Activated CD4-positive, alpha-beta T cell treated with anti-CD3 and anti-CD28 coated beads, Interleukin-2, amount 10 ng/mL, durations not matched to agents 24 days and 14 days (primary cell): ENCODE data around the gene C1QL1. TPM values are rescaled to one million over a fixed set of nuclear protein-coding genes. Genes with fewer than 3 reads are reported as not detected.

ENCODE experiments used
- DNase-seq: peaks from one replicate; pipeline ENCODE4 v3.0.0; 2022
- H3K27ac Mint-ChIP-seq: one replicate; pipeline ENCODE4 v1.8.0; 2022; ENCODE audit warnings: mild to moderate bottlenecking, mixed read lengths
- H3K27me3 Mint-ChIP-seq: one replicate; pipeline ENCODE4 v1.8.0; 2022; ENCODE audit warnings: mixed read lengths
- H3K36me3 Mint-ChIP-seq: one replicate; pipeline ENCODE4 v1.8.0; 2022; ENCODE audit warnings: low read depth, mild to moderate bottlenecking, mixed read lengths
- H3K4me1 Mint-ChIP-seq: one replicate; pipeline ENCODE4 v1.8.0; 2021; ENCODE audit warnings: mixed read lengths
- H3K4me3 Mint-ChIP-seq: one replicate; pipeline ENCODE4 v1.8.0; 2022; ENCODE audit warnings: mild to moderate bottlenecking, moderate library complexity, mixed read lengths
- H3K9me3 Mint-ChIP-seq: one replicate; pipeline ENCODE4 v1.8.0; 2021; ENCODE audit warnings: mixed read lengths
- intact Hi-C: fragments of 100-400 bp; cut with micrococcal nuclease; formaldehyde crosslinking; loops from one replicate; pipeline ENCODE4 v1.15.1; 2023
- total RNA-seq: library from RNA; stranded (reverse); gene quantifications from 2 replicates; pipeline ENCODE4 v1.2.3, GENCODE V29; 2022

Gene C1QL1
- total RNA-seq, result 0.21 and 0.42 TPM in 2 replicates

GRCh38 chr17:44968225-44969143 lies at the start of gene C1QL1:
C1QL1 (minus strand) TSS chr17:44968303; CDS start chr17:44968048, 255 bp downstream.
- Mint-ChIP-seq H3K9me3 (no peaks in the 10 kb centered on the region), H3K27me3 (peaks cover 68% of the 10 kb centered on the region), H3K36me3 (no peaks in the 10 kb centered on the region), H3K4me1 (peaks cover 32% of the 10 kb centered on the region), H3K27ac (peak within 1 kb of the TSS; percentile 51), H3K4me3 (peak within 1 kb of the TSS; percentile 91)
- intact Hi-C loops, result loop anchor here (1.0 kb wide), 1 partner anchor 21 kb away; the partner anchor contains the start of gene KIF18B
- peak; percentile 97 for DNase-seq

DNA sequence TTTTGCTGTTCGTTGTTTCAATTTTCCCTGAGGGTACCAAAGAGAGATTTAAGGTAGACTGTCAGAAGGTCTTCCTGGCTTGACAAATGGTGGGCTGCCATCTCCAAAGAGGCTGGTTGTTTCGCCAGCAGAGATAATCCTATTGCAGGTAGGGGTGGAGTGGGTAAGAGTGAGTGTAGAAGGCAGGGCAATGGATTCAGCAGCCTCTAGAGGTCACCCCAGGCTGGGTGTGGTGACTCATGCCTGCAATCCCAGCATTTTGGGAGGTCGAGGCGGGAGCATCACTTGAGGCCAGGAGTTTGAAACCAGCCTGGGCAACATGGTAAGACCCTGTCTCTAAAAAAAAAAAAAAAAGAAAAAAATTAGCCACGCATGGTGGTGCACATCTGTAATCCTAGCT lies 48.7 kb upstream of the C1QL1 start:
- Mint-ChIP-seq H3K9me3 (no peaks in the 10 kb centered on the region), H3K4me3 (no peak overlapping the region), H3K27me3 (peaks cover 34% of the 10 kb centered on the region), H3K27ac (no peak overlapping the region), H3K36me3 (peaks cover 5% of the 10 kb centered on the region), H3K4me1 (peaks cover 18% of the 10 kb centered on the region)
- DNase-seq, result no peak
- intact Hi-C loops, result no loop called here

GRCh38 chr17:45016237-45016636 lies 48.1 kb upstream of the C1QL1 start:
- H3K27me3 Mint-ChIP-seq, result peaks cover 32% of the 10 kb centered on the region
- DNase-seq, result no peak
- intact Hi-C loops, result no loop called here

DNA sequence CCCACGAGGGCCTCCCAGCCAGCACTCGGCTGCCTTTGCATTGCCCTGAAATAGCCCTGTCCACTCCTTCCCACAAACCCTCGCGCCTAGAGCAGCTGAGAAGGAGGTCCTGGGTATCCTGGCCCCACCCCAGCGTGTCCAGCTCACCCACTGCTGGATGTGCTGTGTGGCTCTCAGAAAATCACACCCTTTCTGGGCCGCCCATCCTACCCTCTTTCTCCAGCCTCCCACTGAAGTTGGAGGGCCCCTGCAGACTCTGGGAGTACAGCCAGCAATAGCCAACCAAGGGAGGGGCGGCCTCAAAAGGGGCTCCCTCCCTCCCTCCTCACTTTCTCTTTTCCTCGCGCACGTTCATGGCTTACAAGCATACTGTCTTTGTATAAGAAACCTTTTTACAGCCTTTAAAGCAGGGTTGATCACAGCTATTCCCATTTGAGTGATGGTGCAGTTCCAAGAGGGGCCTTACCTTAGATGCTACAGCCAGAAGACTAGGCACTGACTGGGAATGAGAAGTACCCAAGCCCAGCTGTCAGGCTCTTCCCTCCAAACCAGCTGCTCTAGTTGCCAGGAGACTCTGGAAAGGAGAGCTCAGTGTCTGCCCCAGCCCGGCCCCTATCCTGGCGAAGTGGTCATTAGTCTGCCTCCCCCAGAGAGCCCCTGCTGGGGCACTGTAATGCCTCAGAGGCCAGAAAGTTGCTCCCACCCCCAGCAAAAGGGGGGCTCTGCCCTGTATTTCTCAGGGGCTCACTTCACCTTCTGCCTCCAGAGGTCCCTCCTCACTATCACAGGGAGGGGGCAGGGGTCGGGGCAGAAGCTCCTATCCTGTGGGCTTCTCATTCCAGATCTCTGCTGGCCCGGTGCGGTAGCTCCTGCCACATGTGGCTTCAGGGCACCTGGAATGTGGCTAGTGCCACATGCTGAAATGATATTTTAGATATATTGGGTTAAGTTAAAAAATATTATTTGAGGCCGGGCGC lies 45.2 kb upstream of the C1QL1 start:
- H3K27me3 Mint-ChIP-seq, result peaks cover 11% of the 10 kb centered on the region
- no peak for DNase-seq
- peaks cover under 1% of the 10 kb centered on the region for H3K4me1 Mint-ChIP-seq
- intact Hi-C loops, result no loop called here
- H3K36me3 Mint-ChIP-seq, result no peaks in the 10 kb centered on the region
- no peak overlapping the region for H3K27ac Mint-ChIP-seq
- H3K9me3 Mint-ChIP-seq, result no peaks in the 10 kb centered on the region
- no peak overlapping the region for H3K4me3 Mint-ChIP-seq

More at GRCh38 chr17:45016237-45016636, 48.1 kb upstream of the C1QL1 start:
- no peaks in the 10 kb centered on the region for H3K9me3 Mint-ChIP-seq
- H3K36me3 Mint-ChIP-seq, result peaks cover 4% of the 10 kb centered on the region
- H3K27ac Mint-ChIP-seq, result no peak overlapping the region
- H3K4me3 Mint-ChIP-seq, result no peak overlapping the region
- H3K4me1 Mint-ChIP-seq, result peaks cover 15% of the 10 kb centered on the region

DNA sequence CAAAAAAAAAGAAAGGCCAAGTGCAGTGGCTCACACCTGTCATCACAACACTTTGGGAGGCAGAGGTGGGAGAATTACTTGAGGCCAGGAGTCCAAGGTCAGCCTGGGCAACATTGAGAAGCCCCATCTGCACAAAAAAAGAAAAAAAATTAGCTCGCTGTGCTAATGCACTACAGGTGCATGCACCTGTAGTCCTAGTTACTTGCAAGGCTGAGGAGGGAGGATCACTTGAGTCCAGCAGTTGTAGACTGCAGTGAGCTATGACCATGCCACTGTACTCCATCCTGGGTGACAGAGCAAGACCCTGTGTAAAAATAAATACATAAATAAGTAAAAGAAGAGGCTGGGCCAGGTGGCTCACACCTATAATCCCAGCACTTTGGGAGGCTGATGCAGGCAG lies 43.7 kb upstream of the C1QL1 start:
- no peak overlapping the region for H3K4me3 Mint-ChIP-seq
- H3K4me1 Mint-ChIP-seq, result no peaks in the 10 kb centered on the region
- no peak for DNase-seq
- intact Hi-C loops, result no loop called here
- peaks cover 6% of the 10 kb centered on the region for H3K27me3 Mint-ChIP-seq
- no peak overlapping the region for H3K27ac Mint-ChIP-seq
- H3K9me3 Mint-ChIP-seq, result no peaks in the 10 kb centered on the region
- no peaks in the 10 kb centered on the region for H3K36me3 Mint-ChIP-seq

GRCh38 chr17:45009676-45010467 lies 41.8 kb upstream of the C1QL1 start:
- Mint-ChIP-seq H3K27ac (no peak overlapping the region), H3K4me1 (no peaks in the 10 kb centered on the region), H3K36me3 (no peaks in the 10 kb centered on the region), H3K27me3 (peaks cover 5% of the 10 kb centered on the region), H3K4me3 (no peak overlapping the region), H3K9me3 (no peaks in the 10 kb centered on the region)
- intact Hi-C loops, result no loop called here
- DNase-seq, result no peak

DNA sequence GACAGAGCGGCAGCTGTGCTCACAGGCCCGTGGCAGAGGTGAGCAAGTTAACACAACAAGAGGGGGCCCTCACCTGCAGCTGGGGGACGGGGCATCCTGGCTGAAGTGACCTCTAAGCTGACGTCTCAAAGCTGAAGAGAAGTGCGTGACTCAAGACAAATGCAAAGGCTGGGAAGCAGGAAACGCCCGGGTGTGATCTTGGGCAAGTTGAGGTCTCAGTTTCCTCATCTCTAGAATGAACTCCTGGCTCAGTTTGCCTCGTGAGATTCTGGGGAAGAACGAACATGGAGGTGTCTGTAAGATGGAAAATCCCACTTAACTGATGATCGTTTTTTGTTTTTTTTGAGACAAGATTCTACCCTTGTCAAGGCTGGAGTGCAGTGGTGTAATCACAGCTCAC lies 40.1 kb upstream of the C1QL1 start:
- no peak for DNase-seq
- no peaks in the 10 kb centered on the region for H3K9me3 Mint-ChIP-seq
- no peaks in the 10 kb centered on the region for H3K36me3 Mint-ChIP-seq
- H3K4me3 Mint-ChIP-seq, result no peak overlapping the region
- peaks cover 8% of the 10 kb centered on the region for H3K27me3 Mint-ChIP-seq
- no peaks in the 10 kb centered on the region for H3K4me1 Mint-ChIP-seq
- intact Hi-C loops, result no loop called here
- H3K27ac Mint-ChIP-seq, result no peak overlapping the region

- Mint-ChIP-seq H3K4me1 (no peaks in the 10 kb centered on the region), H3K36me3 (no peaks in the 10 kb centered on the region), H3K9me3 (no peaks in the 10 kb centered on the region), H3K4me3 (no peak overlapping the region), H3K27me3 (peaks cover 8% of the 10 kb centered on the region), H3K27ac (no peak overlapping the region)
- DNase-seq, result no peak
- intact Hi-C loops, result no loop called here
Measured at GRCh38 chr17:45006927-45007461, 38.9 kb upstream of the C1QL1 start.

DNA sequence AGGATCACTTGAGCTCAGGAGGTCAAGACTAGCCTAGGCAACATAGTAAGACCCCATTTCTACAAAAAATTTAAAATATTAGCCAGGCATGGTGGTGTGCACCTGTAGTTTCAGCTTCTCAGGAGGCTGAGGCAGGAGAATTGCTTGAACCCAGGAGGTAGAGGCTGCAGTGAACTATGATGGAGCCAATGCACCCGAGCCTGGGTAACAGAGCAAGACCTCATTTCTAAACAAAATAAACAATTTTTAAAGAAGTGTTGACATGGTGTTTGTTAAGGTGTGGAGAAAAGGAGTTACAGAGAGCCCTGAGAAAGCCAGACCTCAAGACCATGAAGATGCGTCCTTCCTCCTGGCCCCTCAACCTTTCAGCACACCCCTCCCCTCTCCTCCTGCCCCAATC lies 37.6 kb upstream of the C1QL1 start:
- no peak overlapping the region for H3K27ac Mint-ChIP-seq
- intact Hi-C loops, result no loop called here

GRCh38 chr17:45004388-45004787 lies 36.3 kb upstream of the C1QL1 start:
- intact Hi-C loops, result no loop called here
- Mint-ChIP-seq H3K27me3 (peaks cover 8% of the 10 kb centered on the region), H3K36me3 (no peaks in the 10 kb centered on the region), H3K27ac (no peak overlapping the region), H3K4me1 (no peaks in the 10 kb centered on the region), H3K9me3 (no peaks in the 10 kb centered on the region), H3K4me3 (no peak overlapping the region)
- DNase-seq, result no peak

More for the DNA sequence above, 37.6 kb upstream of the C1QL1 start:
- Mint-ChIP-seq H3K36me3 (no peaks in the 10 kb centered on the region), H3K4me3 (no peak overlapping the region), H3K9me3 (no peaks in the 10 kb centered on the region), H3K4me1 (no peaks in the 10 kb centered on the region), H3K27me3 (peaks cover 8% of the 10 kb centered on the region)
- DNase-seq, result no peak

GRCh38 chr17:45003877-45004276 lies 35.8 kb upstream of the C1QL1 start:
- Mint-ChIP-seq H3K36me3 (no peaks in the 10 kb centered on the region), H3K27ac (no peak overlapping the region), H3K4me3 (no peak overlapping the region), H3K4me1 (no peaks in the 10 kb centered on the region), H3K9me3 (no peaks in the 10 kb centered on the region), H3K27me3 (peaks cover 10% of the 10 kb centered on the region)
- DNase-seq, result no peak
- intact Hi-C loops, result no loop called here

DNA sequence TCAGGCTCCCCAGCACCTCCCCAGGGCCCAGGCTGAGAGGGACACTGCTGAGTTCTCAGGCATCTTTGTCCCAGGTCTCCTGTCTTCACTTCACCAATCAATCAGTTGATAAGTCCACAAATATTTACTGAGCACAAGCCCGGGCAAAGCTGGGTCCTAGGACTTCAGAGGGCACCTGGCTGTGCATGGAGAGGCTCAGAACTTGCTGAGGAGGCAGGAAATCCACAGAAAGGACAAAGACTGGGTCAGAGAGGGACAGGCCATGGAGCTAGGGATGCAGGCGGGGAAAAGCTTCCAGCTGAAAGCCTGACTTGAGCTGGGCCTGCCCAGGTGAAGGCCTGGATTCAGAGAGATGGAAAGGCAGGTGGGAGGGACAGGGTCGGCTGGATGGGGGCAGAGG lies 33.2 kb upstream of the C1QL1 start:
- intact Hi-C loops, result no loop called here
- Mint-ChIP-seq H3K36me3 (no peaks in the 10 kb centered on the region), H3K9me3 (no peaks in the 10 kb centered on the region), H3K4me3 (no peak overlapping the region), H3K4me1 (no peaks in the 10 kb centered on the region), H3K27ac (no peak overlapping the region), H3K27me3 (peaks cover 13% of the 10 kb centered on the region)
- no peak for DNase-seq

- H3K9me3 Mint-ChIP-seq, result no peaks in the 10 kb centered on the region
- no peak for DNase-seq
- intact Hi-C loops, result no loop called here
- no peaks in the 10 kb centered on the region for H3K4me1 Mint-ChIP-seq
- H3K27ac Mint-ChIP-seq, result no peak overlapping the region
- H3K36me3 Mint-ChIP-seq, result no peaks in the 10 kb centered on the region
- H3K4me3 Mint-ChIP-seq, result no peak overlapping the region
- H3K27me3 Mint-ChIP-seq, result peaks cover 15% of the 10 kb centered on the region
Measured at GRCh38 chr17:44999433-44999832, 31.3 kb upstream of the C1QL1 start.
